Stomach (tissue), 9 donors: ENCODE results near the gene ANKRD17. TPM values are rescaled to one million over a fixed set of nuclear protein-coding genes. Genes with fewer than 3 reads are reported as not detected.
A peak's percentile ranks its signal among the peaks of the same experiment; 100 is the strongest.

Experiments used
- DNase-seq, 2 donors: peaks; one replicate each; pipeline versions ENCODE4 v3.0.0 to v3.0.0-alpha.2; 2013 to 2019
- H3K27ac ChIP-seq, 5 donors: fragments of 200-600 bp in 4 of 5; sonication (generic) in 4 of 5; one replicate each; pipeline ENCODE4 v1.5.1; 2013 to 2019; ENCODE audit warnings: mild to moderate bottlenecking in 1 of 5, moderate library complexity in 1 of 5
- H3K27me3 ChIP-seq, 3 donors: fragments of 200-600 bp; sonication (generic); one replicate each; pipeline ENCODE4 v1.5.1; 2017 to 2019; ENCODE audit warnings: mixed run types in 1 of 3
- H3K36me3 ChIP-seq, 4 donors: fragments of 200-600 bp; sonication (generic); 1 replicate in 3 of 4; 2 replicates in 1 of 4; pipeline ENCODE4 v1.5.1; 2016 to 2019
- H3K4me1 ChIP-seq, 4 donors: fragments of 200-600 bp; sonication (generic); one replicate each; pipeline ENCODE4 v1.5.1; 2016 to 2019
- H3K4me3 ChIP-seq, 4 donors: fragments of 200-600 bp; sonication (generic) in 3 of 4; one replicate each; pipeline ENCODE4 v1.5.1; 2016 to 2019; ENCODE audit warnings: mild to moderate bottlenecking in 1 of 4
- H3K9me3 ChIP-seq, 4 donors: fragments of 200-600 bp; sonication (generic); one replicate each; pipeline ENCODE4 v1.5.1; 2016 to 2019
- EP300 ChIP-seq: sonication (generic); formaldehyde crosslinking; IDR thresholded peaks from one replicate; pipeline ENCODE4 v1.6.1; 2017; ENCODE audit warnings: antibody characterized with exemption
- POLR2A ChIP-seq, 4 donors: fragments of 450-650 bp; IDR thresholded peaks; one replicate each; pipeline ENCODE4 v1.6.1; 2016; ENCODE audit warnings: antibody characterized with exemption in 4 of 4, control low read depth in 2 of 4, mild to moderate bottlenecking in 1 of 4, moderate library complexity in 1 of 4
- POLR2AphosphoS5 ChIP-seq, 3 donors: sonication (generic); formaldehyde crosslinking; IDR thresholded peaks; one replicate each; pipeline ENCODE4 v1.6.1; 2016; ENCODE audit warnings: antibody characterized with exemption in 3 of 3
- WGBS, 5 donors: extraction: QIAGEN DNeasy Blood & Tissue Kit in 3 of 5; methylation state at CpG; one replicate each; pipeline versions ENCODE4 v1.1.5 to v1.1.7; 2013 to 2018; 5-methylcytosine and 5-hydroxymethylcytosine counted together
- intact Hi-C: fragments of 100-400 bp; cut with DNase I; formaldehyde crosslinking; loops from one replicate; pipeline ENCODE4 v1.15.1; 2023; ENCODE audit warnings: low total_unique reads
- polyA plus RNA-seq, 3 donors: library from polyadenylated mRNA; stranded (reverse); fragments of 200-250 nt; gene quantifications; one replicate each; pipeline ENCODE4 v1.2.3, GENCODE V29; 2013
- total RNA-seq, 5 donors: library from RNA; depleted of rRNA; stranded (reverse); fragments of >200 nt; gene quantifications; one replicate each; pipeline versions ENCODE4 v1.1.0 to v1.2.3, GENCODE V29; 2014 to 2016
- TF ChIP-seq, protein P1 (sequence below), 7 experiments: fragments of 450-650 bp in 4 of 7; fragments of 200-600 bp in 3 of 7; sonication (generic) in 3 of 7; IDR thresholded peaks; one replicate each; pipeline ENCODE4 v1.5.1; 2016 to 2019; ENCODE audit warnings: antibody characterized with exemption in 7 of 7, control low read depth in 2 of 7, mild to moderate bottlenecking in 1 of 7
- donor health status: healthy with polysubstance abuse.
- donor health status: Bipolar disorder and iron deficiency.
- donor health status: healthy.

ANKRD17 gene
- total and polyA plus RNA-seq, 8 donors = 6.9 to 128 (median 56.8) TPM

DNA sequence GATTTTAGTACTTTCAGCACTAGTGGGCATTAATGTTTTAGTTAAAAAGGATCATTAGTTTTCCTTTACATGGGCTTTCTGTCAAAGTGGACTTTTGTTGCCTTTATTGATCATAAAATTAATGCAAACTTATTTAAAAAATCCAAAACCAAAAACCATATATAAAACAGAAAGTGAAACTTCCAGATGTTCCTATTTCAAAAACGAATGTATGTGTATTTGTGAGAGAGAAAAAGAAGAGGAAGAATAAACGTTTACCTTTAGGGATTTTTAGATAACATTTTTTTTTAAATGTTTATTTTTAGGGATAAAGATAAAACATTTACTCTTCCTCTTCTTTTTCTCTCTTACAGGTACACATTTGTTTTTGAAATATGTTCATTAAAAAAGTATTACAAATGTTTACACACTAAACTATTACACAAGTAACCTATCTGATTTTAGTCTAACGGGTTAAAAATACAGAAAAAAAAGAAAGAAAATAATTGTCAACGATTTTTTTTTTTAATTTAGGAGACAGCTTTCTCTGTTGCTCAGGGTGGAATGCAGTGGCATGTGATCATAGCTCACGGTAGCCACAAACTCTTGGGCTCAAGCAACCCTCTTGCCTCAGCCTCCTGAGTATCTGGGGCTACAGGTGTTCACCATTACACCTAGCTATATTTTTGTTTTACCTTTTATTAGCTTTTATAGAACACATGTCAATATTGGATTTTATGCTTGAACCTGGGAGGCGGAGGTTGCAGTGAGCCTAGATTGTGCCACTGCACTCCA is 172.3 kb downstream of the ANKRD17 start:
- intact Hi-C loops = no loop called here
- no peak for DNase-seq
- 33 to 36% (median 34%) methylated on average over 6 of the region's 6 CpGs for WGBS, 5 donors
- TF ChIP-seq POLR2A (IDR thresholded peaks at IDR 0.05) = no peak
- no peak for TF ChIP-seq EP300
- TF ChIP-seq POLR2AphosphoS5 (IDR thresholded peaks at IDR 0.05) = no peak
- TF ChIP-seq, protein P1, sequence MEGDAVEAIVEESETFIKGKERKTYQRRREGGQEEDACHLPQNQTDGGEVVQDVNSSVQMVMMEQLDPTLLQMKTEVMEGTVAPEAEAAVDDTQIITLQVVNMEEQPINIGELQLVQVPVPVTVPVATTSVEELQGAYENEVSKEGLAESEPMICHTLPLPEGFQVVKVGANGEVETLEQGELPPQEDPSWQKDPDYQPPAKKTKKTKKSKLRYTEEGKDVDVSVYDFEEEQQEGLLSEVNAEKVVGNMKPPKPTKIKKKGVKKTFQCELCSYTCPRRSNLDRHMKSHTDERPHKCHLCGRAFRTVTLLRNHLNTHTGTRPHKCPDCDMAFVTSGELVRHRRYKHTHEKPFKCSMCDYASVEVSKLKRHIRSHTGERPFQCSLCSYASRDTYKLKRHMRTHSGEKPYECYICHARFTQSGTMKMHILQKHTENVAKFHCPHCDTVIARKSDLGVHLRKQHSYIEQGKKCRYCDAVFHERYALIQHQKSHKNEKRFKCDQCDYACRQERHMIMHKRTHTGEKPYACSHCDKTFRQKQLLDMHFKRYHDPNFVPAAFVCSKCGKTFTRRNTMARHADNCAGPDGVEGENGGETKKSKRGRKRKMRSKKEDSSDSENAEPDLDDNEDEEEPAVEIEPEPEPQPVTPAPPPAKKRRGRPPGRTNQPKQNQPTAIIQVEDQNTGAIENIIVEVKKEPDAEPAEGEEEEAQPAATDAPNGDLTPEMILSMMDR (IDR thresholded peaks at IDR 0.05) = no peak
- H3K9me3 ChIP-seq = no peaks in the 10 kb centered on the region
- no peaks in the 10 kb centered on the region for H3K27me3 ChIP-seq
- peak overlapping the region in 1 of 5 donors; percentile 38 for H3K27ac ChIP-seq
- peaks cover 16 to 62% (median 61%) of the 10 kb centered on the region in 4 donors for H3K36me3 ChIP-seq
- H3K4me3 ChIP-seq = no peak overlapping the region
- H3K4me1 ChIP-seq = peaks cover 0 to 28% (median 9%) of the 10 kb centered on the region in 4 donors

DNA sequence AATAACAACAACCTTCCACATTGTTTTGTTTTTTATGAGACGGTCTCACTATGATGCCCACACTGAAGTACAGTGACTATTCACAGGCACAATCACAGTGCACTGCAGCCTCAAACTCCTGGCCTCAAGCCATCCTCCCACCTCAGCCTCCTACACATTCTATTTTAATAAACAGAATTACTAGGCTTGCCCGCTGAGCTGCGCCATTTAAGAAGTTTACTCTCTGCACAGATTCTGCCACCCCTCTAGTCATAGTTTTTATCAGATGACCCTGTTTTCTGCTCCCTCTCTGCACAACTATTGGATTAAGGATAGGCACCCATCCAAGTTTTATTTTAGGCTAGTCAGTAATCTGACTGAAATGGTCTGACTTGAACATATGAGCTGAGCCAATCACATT is 177.8 kb downstream of the ANKRD17 start:
- intact Hi-C loops = no loop called here
- TF ChIP-seq EP300 (no peak), POLR2A (IDR thresholded peaks at IDR 0.05) (no peak), POLR2AphosphoS5 (IDR thresholded peaks at IDR 0.05) (no peak)
- TF ChIP-seq, protein P1 (IDR thresholded peaks at IDR 0.05) = no peak
- 68 to 77% (median 69%) methylated on average over 3 of the region's 3 CpGs for WGBS, 5 donors
- Histone ChIP-seq H3K27me3 (no peaks in the 10 kb centered on the region), H3K4me3 (no peak overlapping the region), H3K9me3 (no peaks in the 10 kb centered on the region), H3K27ac (peak overlapping the region in 1 of 5 donors; percentile 3), H3K4me1 (peaks cover 0 to 13% (median 10%) of the 10 kb centered on the region in 4 donors), H3K36me3 (peaks cover 38 to 93% (median 87%) of the 10 kb centered on the region in 4 donors)
- DNase-seq = no peak

DNA sequence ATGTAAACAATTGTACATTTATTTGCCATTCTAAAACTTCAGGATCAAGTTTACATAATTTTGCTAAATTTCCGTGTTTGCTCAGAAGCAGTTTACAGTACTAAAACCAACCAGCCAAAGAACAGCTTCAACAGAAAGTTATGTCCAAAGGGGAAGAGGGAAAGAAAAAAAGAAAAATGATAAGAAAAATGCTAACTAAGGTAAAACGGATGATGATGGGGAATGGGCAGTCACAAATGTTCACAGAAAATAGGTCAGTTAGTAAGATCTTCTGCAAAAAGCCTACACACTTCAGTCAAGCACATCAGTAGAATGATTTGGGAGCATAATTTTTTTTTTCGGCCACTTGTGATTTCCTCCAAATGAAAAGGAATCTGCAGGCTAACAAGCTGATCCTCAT is 182.8 kb downstream of the ANKRD17 start:
- Histone ChIP-seq H3K27me3 (no peaks in the 10 kb centered on the region), H3K4me1 (peaks cover 0 to 5% (median 2%) of the 10 kb centered on the region in 4 donors), H3K36me3 (peaks cover 31 to 72% (median 66%) of the 10 kb centered on the region in 4 donors), H3K4me3 (no peak overlapping the region), H3K27ac (no peak overlapping the region), H3K9me3 (no peaks in the 10 kb centered on the region)
- no peak for TF ChIP-seq POLR2AphosphoS5 (IDR thresholded peaks at IDR 0.05)
- TF ChIP-seq, protein P1 (IDR thresholded peaks at IDR 0.05) = no peak
- TF ChIP-seq POLR2A (IDR thresholded peaks at IDR 0.05) = no peak
- 69 to 82% (median 81%) methylated on average over 3 of the region's 3 CpGs for WGBS, 5 donors
- intact Hi-C loops = no loop called here
- DNase-seq = no peak

DNA sequence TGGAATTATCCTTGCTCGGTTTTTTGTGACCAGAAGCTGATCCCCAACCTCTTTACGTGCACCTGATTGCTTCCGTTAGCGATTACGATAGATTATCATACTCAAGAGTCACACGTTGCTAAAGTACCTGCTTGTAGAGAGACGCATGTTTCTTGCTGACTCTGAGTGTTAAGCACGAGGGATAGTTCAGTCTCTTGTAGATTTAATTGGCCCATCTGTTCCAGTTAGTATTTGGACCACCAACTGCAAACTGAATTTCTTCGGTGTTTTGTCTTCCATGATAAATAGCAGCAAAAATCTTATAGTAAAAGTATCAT is 188.6 kb downstream of the ANKRD17 start:
- H3K27me3 ChIP-seq = no peaks in the 10 kb centered on the region
- H3K36me3 ChIP-seq = peaks cover 0 to 29% (median 14%) of the 10 kb centered on the region in 4 donors
- WGBS, 5 donors = 2 to 4% (median 3%) methylated on average over 9 of the region's 9 CpGs
- intact Hi-C loops = no loop called here
- H3K9me3 ChIP-seq = no peaks in the 10 kb centered on the region
- peak overlapping the region; percentile 63 to 84 (median 70) for H3K4me3 ChIP-seq
- H3K4me1 ChIP-seq = peaks cover 6 to 43% (median 23%) of the 10 kb centered on the region in 4 donors
- no peak for DNase-seq
- H3K27ac ChIP-seq = peak overlapping the region; percentile 91 to 99 (median 98)
- no peak for TF ChIP-seq EP300
- TF ChIP-seq POLR2A (IDR thresholded peaks at IDR 0.05) = no peak
- TF ChIP-seq POLR2AphosphoS5 (IDR thresholded peaks at IDR 0.05) = no peak
- TF ChIP-seq, protein P1 (IDR thresholded peaks at IDR 0.05) = no peak
